Glomerular visceral epithelial cell (primary cell): ENCODE measurements around the gene ACP1.
"Not testable (repeated sequence)": the region's sequence is repeated elsewhere in the genome, so short reads cannot be mapped to it uniquely, and the experiment has no call there.

Source experiments
- DNase-seq: peaks from one replicate; pipeline ENCODE4 v3.0.0-alpha.2; 2016; ENCODE audit errors: extremely low spot score

ACP1 gene

DNA sequence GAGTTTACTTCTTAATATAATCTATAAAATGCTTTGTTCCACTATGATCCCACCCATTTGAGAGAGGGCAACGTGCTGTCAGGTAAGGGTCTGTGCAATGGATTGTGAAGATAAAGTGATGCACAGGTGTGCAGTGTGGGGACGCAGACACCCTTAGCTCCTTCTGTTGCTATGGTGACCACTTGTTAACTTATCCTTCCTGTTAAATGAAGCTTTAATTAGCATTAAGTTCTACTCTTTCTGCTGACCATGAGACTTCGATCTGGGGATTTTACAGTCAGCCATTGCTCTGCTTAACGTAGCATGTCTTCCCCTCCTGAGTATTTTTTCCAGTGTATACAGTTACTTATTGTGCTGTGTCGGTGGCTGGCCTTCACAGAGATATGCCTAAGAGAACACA, 46.2 kb downstream of the ACP1 start:
- DNase-seq, result no peak

DNA sequence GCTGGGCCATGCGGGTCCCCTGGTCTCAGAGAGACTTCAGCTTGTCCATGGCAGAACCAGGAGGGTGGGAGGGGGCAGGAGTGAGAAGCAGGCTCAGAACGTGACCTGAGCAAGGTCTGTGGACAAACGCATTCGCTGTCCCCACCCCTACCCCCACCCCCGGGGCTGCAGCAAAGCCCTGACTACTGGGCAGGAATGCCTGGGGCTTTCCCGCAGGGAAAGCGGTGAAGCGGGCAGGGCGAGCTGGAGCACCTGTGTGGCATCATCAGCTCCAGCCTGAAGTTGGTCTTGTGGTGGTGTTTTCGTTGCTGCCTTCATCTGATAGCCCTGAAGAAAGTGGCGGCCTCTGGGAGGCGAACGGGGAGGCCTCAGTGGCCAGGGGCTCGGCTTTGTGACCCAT, 49.2 kb downstream of the ACP1 start:
- DNase-seq, result no peak

DNA sequence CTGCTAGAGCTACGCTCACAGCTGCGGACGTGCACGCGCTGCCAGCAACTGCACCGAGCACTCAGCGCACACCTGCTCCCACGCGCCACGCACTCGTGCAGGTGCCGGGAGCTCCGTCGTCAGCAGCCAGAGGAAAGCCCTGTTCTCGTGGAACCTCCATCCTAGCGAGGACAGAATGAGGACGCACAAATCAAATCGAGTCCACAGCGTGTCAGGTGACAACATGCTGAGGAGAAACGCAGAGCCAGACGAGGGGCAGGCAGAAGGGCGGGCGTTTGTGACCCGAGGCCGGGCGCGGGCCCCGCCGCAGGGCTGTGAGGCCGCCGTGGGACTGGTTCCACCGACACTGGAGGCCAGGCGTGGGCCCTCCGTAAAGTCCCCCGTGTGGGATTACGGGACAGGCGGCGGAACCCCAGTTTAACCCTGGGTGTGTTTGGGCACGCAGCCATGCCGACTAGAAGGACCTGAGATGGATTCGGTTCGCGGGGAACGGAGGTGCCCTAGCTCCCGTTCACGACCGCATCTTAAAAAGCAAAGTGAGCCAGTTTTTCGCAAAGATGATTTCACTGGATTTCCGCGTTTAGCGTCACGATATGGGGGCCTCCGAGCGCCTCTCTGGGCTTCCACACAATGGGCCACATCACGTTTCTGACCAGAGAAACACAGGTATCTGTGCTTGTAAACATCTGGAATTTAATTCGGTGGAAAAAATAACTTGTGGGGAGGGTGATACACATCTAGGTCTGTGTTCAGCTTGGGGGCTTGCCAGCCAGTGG, 50.0 kb downstream of the ACP1 start:
- DNase-seq, result no peak

DNA sequence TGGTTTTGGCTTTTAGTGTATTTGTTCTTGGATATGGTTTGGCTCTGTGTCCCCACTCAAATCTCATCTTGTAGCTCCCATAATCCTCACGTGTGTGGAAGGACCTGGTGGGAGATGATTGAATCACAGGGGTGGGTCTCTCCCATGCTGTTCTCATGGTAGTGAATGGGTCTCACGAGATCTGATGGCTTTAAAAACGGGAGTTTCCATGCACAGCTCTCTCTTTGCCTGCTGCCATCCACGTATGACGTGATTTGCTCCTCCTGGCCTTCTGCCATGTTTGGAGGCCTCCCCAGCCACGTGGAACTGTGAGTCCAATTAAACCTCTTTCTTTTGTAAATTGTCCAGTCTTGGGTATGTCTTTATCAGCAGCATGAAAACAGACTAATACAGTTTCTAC, 51.2 kb downstream of the ACP1 start:
- not testable (repeated sequence) for DNase-seq

DNA sequence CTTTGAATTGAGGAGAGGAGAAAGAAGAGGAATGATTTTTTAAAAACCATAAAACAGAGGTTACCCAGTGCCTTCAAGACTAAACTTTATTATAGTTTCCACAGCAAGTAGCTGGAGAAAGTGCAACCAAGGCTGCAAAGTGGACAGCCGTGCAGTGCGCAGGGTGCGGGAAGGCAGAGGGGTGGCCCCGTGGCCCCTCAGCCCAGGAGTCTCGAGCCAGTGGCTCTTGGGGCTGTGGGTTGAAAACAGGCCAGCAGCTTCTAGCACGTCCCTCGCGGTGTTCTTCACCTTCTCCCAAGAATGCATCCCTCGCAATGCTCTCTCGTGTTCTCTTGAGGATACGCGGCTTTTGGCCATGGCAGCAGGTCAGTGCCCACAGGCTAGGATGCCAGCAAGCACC, 51.6 kb downstream of the ACP1 start:
- DNase-seq, result no peak

DNA sequence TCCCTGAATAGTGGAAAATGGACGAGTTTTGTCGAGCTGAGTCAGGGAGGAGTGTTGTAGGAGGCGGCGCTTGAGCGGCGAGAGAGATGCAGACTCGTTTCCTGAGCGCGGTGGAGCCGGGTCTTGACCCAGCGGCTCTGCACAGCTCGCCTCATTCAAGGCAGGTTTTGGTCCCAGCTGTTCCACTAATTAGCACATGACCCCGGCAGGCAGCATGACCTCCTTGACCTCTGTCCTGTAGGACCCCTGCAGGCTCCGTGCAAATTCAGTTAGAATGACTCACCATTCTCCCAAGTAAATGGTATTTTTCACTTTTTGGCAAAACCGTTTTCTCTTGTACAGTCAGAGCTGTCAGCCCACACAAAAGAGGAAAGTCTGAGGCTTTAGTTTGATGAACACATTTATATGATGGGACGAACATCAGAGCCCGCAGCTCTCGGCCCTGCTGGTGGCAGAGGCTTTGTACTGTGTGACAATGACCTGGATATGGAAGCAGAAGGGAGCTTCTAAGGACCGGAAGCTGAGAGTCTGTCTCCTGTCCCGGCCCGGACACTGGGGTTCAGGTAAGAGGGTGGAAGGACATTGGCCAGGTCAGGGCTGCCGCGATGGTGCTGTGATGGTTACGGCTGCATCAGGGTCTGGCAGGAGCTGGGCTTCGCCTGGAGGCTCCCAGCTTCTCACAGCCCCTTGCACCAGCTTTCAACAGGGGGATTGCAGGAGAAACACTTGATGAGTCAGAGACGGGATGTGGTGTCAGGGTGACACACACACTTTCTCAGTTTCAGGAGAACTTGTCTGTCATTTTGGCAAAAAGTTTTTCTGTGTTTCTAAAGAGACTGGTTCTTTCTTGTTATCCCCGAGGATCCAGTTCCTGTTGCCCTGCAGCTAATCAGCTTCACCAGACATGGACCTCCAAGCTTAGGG, 53.0 kb downstream of the ACP1 start:
- DNase-seq, result peak; percentile 1

DNA sequence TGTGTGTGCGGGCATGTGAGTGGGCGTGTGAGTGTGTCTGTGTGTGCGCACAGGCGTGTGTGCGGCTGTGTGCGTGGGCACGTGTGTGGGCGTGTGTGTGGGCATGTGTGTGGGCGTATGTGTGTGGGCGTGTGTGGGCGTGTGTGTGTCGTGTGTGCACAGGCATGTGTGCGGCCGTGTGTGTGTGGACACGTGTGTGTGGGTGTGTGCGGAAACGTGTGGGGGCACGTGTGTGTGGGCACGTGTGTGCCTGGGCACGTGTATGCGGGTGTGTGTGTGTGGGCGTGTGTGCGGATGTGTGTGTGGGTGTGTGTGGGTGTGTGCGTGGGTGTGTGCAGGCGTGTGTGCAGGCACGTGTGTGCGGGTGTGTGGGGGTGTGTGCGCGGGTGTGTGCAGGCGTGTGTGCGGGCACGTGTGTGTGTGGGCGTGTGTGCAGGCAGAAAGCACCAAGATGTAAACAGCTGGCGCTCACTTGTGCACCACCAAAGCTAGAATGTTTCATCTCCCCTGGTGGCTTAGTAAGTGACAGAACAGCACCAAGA, 54.4 kb downstream of the ACP1 start:
- no peak for DNase-seq

DNA sequence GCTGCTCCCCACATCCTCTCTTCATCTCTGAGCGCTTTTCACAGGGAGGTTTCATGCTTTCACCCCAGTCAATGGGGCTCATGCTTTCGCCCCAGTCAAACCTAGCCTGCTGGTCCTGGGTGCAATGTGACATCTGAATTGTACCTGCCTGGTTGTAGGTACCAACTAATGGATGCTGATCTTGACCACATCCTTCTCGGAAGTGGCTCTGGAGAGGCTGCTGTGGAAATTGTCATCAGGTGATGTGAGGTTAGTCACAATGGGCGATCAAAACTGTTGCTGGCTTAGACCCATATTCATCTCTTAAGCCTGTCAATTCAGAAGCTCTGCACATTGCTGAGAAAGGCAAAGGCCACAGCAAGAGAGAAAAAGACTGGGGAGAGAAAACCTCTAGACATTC, 55.8 kb downstream of the ACP1 start:
- no peak for DNase-seq

DNA sequence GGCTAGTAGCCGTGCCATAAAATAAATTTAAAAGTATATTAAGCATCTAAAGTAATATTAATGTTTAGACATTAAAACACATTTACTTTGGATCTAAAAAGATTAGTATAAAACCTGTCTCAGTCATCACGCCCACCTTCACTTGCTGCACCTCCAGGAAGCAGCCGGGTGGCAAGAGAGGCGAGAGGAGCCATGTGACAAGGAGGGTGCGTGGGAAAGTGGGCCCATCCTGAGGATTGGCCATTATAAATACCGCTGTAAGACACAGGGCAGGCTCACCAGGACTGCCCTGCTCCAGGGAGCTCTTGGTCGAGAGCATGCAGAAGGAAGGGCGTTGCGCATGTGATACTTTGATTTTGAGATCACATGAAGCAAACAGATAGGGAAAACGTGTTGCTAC, 57.6 kb downstream of the ACP1 start:
- DNase-seq, result no peak

DNA sequence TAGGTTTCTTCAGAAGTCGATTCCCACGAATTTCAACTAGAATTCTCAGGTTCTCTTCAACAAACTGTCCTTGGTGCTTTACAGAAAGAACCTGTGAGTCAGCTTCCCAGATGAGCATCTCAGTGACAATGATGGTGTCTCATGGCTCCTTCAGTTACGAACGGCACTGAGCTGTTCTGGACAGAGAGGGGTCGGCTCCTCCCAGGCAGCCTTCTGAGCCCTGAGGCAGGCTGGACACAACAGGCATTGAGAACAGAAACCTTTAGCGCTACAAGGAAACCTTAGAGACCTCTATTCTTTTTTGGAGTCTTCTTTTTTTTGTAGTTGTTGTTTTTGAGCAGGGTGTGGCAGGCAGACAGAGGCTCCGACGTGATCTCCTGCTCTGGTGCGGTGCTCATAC, 58.3 kb downstream of the ACP1 start:
- no peak for DNase-seq
